Stimulated activated CD8-positive, alpha-beta memory T cell treated with anti-CD3 and anti-CD28 coated beads, Interleukin-4, amount 100 ng/mL, for 48 hours (primary cell): Measurements from ENCODE around the gene INPP5K.

Source experiments
- DNase-seq: peaks from one replicate; pipeline ENCODE4 v3.0.0-alpha.2; 2020

Gene INPP5K

GRCh38 chr17:1484676-1485422 lies 31.6 kb downstream of the INPP5K start:
- DNase-seq: peak; percentile 58

GRCh38 chr17:1484060-1484535 lies 32.3 kb downstream of the INPP5K start:
- no peak for DNase-seq

GRCh38 chr17:1482680-1483079 lies 33.7 kb downstream of the INPP5K start:
- DNase-seq: no peak

GRCh38 chr17:1481736-1482135 lies 34.7 kb downstream of the INPP5K start:
- no peak for DNase-seq

- no peak for DNase-seq
Measured at GRCh38 chr17:1480747-1481465, 35.5 kb downstream of the INPP5K start.

- no peak for DNase-seq
Measured at GRCh38 chr17:1478418-1478817, 38.0 kb downstream of the INPP5K start.

- no peak for DNase-seq
Measured at GRCh38 chr17:1475321-1475854, 41.0 kb downstream of the INPP5K start.

- DNase-seq: no peak
Measured at GRCh38 chr17:1474402-1475189, 41.8 kb downstream of the INPP5K start.

GRCh38 chr17:1473841-1474240 lies 42.6 kb downstream of the INPP5K start:
- DNase-seq: no peak

- no peak for DNase-seq
Measured at GRCh38 chr17:1473170-1473569, 43.2 kb downstream of the INPP5K start.

- no peak for DNase-seq
Measured at GRCh38 chr17:1471911-1472821, 44.2 kb downstream of the INPP5K start.

GRCh38 chr17:1471490-1471889 lies 44.9 kb downstream of the INPP5K start:
- DNase-seq: no peak

GRCh38 chr17:1470755-1471462 lies 45.5 kb downstream of the INPP5K start:
- no peak for DNase-seq

- no peak for DNase-seq
Measured at GRCh38 chr17:1470071-1470754, 46.2 kb downstream of the INPP5K start.

- DNase-seq: no peak
Measured at GRCh38 chr17:1469231-1469852, 47.1 kb downstream of the INPP5K start.

- DNase-seq: no peak
Measured at GRCh38 chr17:1467898-1468492, 48.4 kb downstream of the INPP5K start.

- DNase-seq: no peak
Measured at GRCh38 chr17:1467258-1467657, 49.2 kb downstream of the INPP5K start.

GRCh38 chr17:1464186-1464585 lies 52.2 kb downstream of the INPP5K start:
- DNase-seq: no peak

GRCh38 chr17:1462164-1463112 lies 54.0 kb downstream of the INPP5K start:
- peak; percentile 40 for DNase-seq
